ENCODE results near the gene ITPRIP. TPM values are rescaled to one million over a fixed set of nuclear protein-coding genes. Genes with fewer than 3 reads are reported as not detected.

The ITPRIP gene
- total RNA-seq, 1 donor from 2014 or later: 13.8 TPM

- DNase-seq (ENCODE audit: low read depth): no peak
- no peak for TF ChIP-seq CTCF (conservative IDR thresholded peaks at IDR 0.05; ENCODE audit: low read depth, low read length)
- H3K4me3 ChIP-seq (ENCODE audit: low read depth, low read length): no peak overlapping the region
Observed at GRCh38 chr10:104317269-104317710, 21.0 kb downstream of the ITPRIP start.

GRCh38 chr10:104316321-104317099 is 21.8 kb downstream of the ITPRIP start:
- no peak for DNase-seq (ENCODE audit: low read depth)
- H3K4me3 ChIP-seq (ENCODE audit: low read depth, low read length): no peak overlapping the region
- no peak for TF ChIP-seq CTCF (conservative IDR thresholded peaks at IDR 0.05; ENCODE audit: low read depth, low read length)

GRCh38 chr10:104315486-104315921 is 22.8 kb downstream of the ITPRIP start:
- no peak for TF ChIP-seq CTCF (conservative IDR thresholded peaks at IDR 0.05; ENCODE audit: low read depth, low read length)

GRCh38 chr10:104314591-104315485 is 23.4 kb downstream of the ITPRIP start:
- H3K4me3 ChIP-seq (ENCODE audit: low read depth, low read length): no peak overlapping the region
- no peak for TF ChIP-seq CTCF (conservative IDR thresholded peaks at IDR 0.05; ENCODE audit: low read depth, low read length)
- no peak for DNase-seq (ENCODE audit: low read depth)

More at GRCh38 chr10:104315486-104315921, 22.8 kb downstream of the ITPRIP start:
- H3K4me3 ChIP-seq (ENCODE audit: low read depth, low read length): no peak overlapping the region
- no peak for DNase-seq (ENCODE audit: low read depth)

- no peak for DNase-seq (ENCODE audit: low read depth)
- no peak overlapping the region for H3K4me3 ChIP-seq (ENCODE audit: low read depth, low read length)
- TF ChIP-seq CTCF (conservative IDR thresholded peaks at IDR 0.05; ENCODE audit: low read depth, low read length): no peak
Observed at GRCh38 chr10:104311184-104311720, 27.0 kb downstream of the ITPRIP start.

GRCh38 chr10:104309980-104310978 is 28.0 kb downstream of the ITPRIP start:
- H3K4me3 ChIP-seq (ENCODE audit: low read depth, low read length): no peak overlapping the region
- TF ChIP-seq CTCF (conservative IDR thresholded peaks at IDR 0.05; ENCODE audit: low read depth, low read length): no peak
- DNase-seq (ENCODE audit: low read depth): no peak

Data from epithelial cell of proximal tubule (primary cell).